NOMO-1 treated with dmso at 0.1 percent for 144 hours (cell line): Measurements from ENCODE around the gene ACSF3.
"Not testable (repeated sequence)": the region's sequence is repeated elsewhere in the genome, so short reads cannot be mapped to it uniquely, and the experiment has no call there.

Experiments used
- DNase-seq: peaks from one replicate; lab custom pipeline; 2025; ENCODE audit not compliant: unreplicated experiment; lab: John Stamatoyannopoulos, UW

The ACSF3 gene

DNA sequence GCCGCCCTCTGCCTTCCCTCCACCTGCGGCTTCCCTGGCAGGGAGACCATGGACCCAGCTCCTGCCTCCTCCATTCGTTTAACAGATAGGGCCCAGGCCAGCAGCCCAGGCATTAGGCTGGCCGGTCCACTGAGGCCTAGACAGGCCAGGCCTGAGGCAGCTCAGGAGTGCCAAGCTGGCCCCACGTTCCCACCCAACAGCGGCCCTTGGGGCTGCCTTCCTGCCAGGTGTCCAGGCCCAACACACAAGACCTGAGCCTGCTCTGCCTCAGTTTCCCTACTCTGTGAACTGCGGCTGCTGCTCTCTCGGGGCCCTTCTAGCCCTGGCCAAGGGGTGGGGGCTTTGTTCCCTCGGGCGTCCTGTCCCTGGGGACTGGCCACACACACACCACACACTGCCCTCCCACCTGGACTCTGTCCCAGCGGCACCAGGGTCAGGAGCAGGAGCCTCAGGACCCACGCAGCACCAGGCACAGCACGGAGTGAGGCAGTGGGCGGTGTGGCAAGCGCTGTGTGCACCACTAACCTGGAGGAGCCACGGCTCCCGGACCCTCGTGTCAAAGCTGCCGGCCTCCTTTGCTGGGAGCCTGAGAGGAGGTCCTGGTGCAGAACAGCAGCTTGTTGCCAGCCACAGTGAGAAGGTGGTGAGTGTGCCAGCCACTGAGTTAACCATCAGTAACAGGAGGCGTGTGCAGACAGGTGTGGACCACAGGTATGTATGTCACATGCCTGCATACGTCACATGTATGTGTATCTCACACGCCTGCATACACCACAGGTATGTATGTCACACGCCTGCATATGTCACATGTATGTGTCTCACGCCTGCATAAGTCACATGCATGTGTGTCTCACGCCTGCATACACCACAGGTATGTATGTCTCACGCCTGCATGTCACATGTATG is 63.3 kb downstream of the ACSF3 start:
- DNase-seq, result no peak

DNA sequence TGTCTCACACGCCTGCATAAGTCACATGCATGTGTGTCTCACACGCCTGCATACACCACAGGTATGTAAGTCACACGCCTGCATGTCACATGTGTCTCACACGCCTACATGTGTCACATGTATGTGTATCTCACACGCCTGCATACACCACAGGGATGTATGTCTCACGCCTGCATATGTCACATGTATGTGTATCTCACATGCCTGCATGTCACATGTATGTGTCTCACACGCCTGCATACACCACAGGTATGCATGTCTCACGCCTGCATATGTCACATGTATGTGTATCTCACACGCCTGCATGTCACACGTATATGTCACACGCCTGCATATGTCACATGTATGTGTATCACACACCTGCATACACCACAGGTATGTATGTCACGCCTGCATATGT is 64.1 kb downstream of the ACSF3 start:
- no peak for DNase-seq

DNA sequence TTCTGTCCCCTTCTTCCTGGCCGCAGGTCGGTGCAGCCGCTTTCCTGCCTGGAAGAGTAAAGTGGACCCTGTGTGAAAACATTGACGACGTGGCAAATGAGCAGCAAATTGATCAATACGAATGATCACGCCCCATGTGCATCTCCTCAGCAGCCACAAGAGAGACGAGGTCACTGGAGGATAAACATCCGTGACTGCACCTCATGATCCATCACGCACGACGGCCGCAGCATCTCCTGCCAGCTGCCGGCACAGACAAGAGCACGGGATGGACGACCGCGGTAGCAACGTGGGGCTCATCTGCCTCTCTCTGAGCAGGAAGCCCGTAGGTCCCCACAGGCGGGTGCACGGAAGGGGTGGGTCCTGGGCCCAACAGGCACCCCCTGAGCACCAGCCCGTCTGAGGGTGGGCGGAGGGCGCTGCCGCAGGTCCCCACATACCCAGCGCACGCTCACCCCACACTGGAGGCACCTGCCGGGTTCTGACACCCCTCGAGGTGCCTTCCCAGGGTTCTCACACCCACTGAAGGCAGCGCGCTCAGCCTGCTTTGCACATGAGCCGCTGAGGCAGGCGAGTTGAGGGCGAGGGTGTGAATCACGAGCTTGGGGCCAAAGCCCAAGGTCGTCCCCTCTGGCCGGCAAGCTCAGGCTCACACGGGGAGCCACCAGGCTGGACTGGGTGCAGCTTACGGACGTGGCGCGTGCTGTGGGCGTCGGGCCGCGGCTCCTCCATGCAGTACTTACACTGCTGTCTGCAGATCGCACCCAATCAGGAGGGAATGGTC is 65.6 kb downstream of the ACSF3 start:
- no peak for DNase-seq

DNA sequence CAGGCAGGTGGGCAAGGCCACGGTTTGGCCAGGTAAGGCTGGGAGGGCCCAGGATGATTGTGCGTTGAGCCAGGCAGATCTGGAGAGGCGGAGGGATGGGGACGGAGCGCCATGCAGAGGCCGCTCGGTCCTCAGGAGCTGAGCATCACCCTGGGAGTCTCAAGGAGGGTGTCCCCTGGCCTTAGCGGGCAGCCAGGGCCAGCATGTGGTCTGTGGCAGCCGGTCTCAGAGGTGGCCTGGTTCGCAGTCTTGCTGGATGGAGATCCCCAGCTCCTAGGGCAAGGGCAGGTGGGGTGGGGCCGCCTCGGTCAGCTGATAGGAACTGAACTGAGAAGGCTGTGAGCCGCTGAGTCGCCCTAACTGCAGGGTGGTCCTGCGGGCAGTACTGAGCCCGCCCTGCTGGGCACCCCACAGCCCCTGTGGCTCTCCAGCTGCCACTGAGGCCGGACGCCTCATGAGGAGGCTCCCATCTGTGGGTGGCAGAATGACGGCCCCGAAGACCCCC is 66.2 kb downstream of the ACSF3 start:
- no peak for DNase-seq

DNA sequence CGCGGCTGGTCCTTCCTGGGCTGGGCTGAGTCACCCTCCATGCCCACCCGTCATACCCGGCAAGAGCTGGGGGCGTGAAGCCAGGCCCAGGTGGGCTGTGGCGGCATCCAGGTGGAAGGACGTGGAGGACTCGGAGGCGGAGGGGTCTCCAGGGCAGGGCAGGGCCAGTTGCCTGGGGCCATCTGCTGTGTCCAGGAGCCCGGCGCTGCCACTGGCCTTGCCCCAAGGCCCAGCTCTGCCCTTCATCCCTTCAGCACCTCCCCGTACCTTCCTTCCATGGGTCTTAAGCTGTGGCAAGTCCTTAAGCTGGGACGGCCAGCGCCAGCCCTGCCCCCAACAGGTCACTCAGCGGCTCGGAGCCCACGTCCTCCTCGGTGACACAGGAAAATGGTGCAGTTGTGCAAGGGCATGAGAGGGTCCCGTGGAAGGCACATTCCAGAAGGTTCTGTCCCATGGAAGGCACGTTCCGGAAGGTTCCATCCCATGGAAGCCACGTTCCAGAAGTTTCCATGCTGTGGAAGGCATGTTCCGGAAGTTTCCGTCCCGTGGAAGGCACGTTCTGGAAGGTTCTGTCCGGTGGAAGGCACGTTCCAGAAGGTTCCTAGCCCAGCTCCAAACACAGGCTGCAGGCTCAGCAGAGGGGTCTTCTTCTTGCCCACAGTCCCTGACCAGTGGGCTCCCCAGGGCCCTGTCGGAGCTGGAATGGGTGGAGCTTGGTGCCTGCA is 67.5 kb downstream of the ACSF3 start:
- no peak for DNase-seq

DNA sequence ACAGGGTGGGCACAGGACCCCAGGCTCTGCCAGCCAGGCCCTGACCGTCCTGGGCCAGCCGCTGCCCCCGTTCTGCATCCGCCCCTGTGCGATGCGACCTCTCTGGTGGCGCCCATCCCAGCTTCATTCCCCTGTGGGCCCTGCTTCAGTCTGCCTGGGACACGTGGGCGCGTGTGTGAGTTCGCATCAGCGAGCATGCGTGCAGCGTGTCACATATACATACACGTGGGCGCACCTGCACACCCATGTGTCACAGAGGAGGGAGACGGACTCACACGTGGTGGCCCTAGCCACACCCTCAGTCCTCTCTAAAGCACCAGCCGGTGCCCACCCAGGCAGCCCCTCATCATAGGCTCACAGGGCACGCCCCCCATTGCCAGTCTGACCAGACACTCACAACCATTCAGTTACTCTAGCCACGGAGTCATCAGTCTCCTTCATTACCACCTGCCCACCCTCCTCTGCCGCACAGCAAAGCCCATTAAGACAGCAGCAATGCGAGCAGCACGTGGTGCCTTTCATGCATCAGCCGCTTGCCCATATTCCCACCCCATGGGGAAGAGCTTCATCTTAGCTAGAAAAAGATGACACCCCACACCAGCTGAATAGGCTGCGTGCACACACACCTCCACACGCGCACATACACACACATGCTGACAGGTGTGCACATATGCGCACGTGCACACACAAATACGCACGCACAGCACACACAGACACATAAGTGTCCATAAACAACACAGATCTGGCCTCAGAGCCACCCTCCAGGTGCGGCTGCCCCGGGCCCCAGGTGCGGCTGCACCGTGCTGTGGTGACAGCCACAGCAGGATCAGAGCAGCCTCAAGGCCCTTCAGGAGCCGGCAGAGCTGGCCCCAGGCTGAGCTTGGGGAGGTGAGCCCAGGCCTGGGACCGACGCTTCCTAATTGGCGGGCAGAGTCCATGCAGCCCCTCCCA is 68.4 kb downstream of the ACSF3 start:
- DNase-seq, result no peak

DNA sequence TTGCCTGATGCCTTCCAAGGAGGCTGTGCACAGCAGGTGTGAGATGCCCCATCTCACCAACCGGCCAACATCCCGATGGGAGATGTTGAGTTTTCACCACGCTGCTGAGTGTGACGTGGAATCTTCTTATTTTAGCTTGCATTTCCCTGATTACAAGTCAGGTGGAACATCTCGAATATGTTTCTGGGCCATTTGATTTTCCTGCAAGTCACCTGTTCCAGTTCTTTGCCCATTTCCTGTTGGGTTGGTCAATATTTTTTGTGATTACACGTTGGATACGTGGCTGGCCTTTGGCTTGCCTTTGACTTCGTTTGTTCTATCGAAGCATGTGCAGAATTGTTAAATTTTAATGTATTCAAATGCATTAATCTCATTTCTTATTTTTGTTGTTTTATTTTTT is 69.6 kb downstream of the ACSF3 start:
- no peak for DNase-seq

DNA sequence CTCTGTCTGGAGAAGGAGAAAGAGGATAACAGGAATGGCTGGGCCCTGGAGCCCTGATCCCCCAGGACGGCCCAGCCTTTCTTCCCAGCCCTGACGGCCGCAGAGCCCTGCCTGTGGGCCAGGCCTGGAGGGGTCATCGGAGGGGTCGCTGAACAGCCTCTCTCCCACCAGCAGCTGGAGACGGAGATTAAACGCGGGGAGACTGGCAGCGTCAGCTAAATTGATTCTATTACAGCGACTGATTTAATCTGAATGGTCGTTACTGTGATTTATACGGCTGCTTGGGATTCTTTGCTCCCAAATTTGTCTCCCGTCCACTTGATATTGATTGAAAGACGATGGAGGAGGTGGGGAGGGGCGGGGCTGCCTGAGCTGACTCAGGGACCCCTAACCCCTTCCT is 70.8 kb downstream of the ACSF3 start:
- no peak for DNase-seq

DNA sequence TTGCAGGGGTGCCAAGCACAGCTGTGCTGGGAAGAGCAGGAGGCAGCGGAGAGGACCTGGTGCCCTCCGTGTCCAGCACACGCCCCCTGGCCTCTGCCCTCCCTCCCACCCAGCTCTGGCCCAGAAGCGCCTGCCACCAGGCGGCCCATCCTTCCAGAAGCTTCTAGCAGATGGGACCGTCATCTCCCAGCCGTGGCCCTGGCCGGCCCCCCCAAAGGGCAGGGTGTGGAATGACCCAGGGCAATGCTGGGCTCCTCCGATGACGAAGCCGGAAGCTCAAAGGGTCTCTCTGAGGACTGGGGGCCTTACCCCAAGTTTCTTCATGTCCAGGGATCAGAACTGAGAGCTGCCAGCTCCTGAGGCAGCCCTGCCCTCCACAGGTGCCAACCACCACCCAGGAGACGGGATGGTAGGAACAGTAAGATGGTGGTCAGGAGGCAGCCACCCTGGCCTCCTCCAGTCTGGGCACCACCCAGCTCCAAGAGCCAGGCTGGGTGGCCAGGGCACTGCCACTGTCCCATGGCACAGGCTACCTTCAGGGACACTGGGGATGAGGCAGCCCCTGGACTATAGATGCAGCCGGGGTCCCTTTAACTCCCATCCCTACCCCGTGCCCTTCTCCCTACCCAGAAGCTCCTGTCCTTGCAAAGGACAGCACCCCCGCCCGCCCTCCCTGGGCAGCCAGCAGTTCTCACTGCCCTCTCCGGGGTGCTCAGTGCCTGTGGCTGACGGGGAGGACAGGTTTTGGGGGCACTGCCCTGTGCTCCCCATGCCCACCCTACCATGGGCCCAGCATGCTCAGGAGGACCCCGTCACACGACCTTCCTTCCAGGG is 71.4 kb downstream of the ACSF3 start:
- DNase-seq, result no peak

DNA sequence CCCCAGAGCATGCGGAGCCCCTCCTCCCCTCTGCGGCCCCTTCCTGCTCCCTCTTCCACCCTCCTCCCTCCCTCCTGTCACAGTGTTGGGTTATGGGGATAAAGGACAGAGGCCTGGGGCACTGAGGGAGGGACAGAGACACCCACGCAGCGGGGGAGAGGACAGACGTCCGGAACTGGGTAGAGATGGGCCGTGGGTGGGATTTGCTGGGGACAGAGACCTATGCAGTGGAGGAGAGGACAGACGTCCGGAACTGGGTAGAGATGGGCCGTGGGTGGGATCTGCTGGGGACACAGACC is 72.0 kb downstream of the ACSF3 start:
- DNase-seq, result not testable (repeated sequence)

DNA sequence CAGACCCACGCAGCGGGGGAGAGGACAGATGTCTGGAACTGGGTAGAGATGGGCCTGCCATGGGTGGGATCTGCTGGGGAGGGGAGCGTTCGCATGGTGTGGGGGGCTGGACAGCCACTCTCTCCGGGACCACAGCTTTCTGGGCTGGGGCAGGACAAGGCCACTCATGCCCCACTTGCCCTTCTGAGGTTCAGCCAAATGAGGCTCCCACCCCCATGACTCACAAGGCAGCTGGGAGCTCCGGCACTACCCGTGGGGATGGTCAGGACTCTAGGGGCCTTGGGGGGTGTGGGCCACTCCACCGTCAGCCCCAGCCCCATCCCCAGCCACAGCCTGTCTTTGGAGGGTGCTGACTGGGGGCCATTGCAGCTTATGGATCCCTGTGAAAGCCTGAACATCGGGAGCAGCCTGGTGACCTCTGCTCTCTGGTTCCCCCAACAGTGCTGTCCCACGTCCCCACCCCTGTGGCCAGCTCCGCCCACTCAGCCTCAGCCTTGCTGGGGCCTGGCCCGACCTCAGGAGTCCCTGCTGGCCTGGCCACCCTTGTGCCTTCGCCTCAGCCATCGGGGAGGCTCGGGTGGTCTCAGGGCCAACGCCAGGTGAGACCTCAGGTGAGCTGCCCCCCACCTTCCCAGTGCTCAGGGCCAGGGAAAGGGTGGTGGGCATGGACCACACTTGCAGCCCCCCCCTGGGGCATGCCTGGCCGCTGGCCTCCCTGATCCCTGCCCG is 73.2 kb downstream of the ACSF3 start:
- DNase-seq, result no peak

DNA sequence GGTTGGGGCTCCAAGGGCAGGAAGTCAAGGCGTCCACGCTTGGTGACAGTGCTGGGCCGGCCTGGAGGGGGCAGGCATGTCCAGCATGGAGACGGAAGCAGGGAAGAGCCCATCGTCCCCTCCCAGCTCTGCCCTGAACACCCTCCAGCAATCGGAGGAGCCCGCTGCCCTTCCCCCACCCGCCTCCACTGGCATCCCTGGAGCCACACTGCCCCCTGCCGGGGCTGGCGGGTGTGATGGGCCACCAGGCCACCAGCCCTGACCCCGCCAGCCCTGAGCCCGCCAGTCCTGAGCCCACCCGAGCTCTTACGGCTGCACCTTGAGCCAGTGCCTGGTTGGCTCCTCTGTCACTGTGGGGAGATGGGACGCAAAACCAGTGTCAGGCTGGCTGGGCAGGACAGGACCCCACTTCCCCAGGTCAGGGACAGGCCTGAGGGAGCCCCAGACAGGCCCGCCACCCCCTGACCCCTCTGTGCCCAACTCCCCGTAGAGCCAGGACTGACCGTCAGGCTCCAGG is 73.8 kb downstream of the ACSF3 start:
- DNase-seq, result peak; percentile 59

DNA sequence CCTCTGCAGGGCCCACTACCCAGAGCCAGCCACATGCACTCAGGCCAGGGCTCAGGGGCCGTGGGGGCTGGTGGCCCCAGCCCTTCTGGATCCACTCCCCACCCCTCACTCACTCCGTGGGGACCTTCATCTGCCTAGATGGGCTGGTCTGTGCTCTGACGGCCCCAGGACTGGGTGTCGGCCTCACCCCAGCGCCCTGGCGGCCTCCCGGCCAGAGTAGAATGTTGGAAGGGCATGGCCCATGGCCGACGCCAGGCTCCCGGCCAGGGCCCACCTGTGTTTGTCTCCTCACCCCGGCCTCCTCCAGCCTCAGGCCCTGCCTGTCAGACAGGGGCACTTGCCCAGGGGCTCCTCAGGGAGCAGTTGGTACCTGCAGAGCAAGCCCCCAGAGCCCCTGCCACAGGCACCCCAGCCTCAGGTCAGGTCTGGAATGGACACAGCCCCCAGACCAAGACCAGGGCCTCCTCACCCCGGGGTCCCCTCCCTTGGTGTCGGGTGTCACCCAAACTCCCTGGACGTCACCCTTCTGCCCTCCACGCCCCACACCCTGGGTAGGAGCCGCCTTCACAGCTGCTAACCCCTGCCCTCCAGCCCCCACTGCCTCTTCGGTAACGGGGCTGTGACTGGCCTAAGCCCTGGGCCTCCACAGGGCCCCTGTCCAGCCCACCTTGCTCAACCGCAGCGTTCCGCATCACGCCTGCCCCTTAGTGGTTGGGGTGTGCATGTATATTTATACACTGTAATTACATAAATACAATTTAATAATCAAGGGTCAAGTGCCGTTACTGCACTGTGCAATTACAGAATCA is 74.9 kb downstream of the ACSF3 start:
- DNase-seq, result no peak

DNA sequence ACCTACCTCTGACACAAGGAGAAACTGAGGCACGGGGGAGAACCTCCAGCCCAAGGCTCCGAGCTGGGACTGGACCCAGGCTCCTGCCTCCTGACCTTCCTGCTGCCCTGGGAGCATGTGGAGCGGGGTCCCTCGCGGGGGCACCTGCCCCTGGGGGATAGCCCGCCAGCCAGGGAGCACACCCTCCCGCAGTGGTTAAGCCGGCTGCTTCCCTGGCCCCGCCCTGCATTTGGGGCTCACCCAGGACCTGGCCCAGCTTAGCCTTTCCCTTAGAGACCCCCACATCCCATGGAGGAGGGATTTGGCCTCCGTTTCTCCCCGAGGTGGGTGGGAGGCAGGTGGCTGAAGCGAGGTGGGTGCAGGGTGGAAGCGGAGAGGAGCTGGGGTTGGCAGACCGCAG is 76.1 kb downstream of the ACSF3 start:
- no peak for DNase-seq

DNA sequence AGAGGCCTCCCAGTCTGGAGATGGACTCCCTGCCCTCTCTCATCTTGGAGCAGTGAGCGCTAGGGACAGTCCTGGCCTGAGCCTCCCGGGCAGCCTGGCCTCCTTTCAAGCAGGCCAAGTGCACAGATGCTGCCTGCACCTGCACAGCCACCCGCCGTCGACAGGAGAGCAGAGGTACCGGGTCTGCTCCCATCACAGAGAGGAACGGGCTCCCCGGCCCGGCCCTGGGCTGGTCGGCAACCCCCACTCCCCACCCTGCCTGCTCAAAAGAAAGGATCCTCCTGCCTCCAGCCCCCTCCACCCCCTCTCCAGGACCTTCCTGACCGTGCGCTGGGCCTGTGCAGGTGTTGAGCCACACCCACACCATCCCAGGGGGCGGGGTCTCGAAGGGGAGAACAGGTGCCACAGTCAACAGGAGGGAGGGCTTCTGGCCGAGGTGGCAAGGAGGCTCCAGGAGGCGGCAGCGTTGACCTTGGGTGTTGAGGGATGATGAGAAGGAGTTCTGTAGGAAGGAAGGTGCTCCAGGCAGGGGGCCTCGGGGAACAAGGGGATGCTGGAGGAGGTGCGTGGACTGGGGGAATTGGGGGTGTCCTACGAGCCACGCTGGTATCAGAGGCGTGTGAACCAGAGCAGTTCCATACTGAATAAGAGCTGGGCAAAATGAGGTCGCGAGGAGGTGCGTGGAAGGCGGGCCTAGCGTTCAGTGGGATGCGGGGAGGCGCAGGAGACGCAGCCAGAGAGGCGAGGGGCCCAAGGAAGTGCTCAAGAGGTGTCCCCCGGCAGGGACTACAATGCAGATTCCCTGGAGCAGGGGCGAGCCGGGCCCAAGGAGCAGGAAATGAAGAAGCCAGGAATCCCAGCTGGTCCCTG is 76.9 kb downstream of the ACSF3 start:
- DNase-seq, result no peak

DNA sequence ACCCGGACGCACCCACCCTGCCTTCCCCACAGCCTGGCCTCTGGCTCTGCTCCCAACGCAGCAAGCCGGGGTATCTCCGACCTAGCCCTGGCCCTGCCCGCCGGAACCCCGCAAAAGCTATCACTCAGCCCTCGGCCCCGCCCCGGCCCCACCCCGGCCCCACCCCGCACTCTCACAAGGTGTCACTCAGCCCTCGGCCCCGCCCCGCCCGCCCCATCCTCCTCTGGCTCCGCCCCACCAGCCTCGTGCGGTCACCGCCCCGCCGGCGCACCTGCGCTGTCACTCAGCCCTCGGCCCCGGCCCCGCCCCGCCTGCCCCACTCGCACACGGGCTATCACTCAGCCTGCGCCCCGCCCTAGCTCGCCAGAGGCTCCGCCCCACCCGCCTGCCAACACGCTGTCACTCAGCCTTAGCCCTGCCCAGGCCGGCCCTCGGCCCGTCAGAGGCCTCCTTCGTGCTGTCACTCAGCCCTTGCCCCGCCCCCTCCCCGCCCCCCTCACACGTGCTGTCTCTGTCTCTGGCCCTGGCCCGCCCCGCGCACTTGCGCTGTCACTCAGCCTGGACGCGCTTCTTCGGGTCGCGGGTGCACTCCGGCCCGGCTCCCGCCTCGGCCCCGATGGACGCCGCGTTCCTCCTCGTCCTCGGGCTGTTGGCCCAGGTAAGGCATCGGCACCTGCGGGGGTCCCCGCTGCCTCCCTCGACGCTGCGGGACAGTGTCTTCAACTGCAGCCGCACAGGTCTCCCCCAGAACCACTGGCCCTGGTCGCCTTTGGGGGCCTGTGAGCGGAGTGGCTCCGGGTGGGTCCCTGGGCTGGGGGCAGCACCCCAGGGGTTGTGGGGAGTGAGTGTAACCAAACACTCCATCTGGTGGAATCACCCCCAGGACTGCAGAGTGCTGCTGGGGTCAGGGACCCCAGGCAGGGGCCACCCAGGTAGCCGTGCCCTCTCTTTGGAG is 77.8 kb downstream of the ACSF3 start, which contains the start of gene CDH15:
Gene CDH15 (plus strand): TSS at position 533 of the 955 bp plus-strand sequence. CDS start 84 bp downstream, at position 617.
- DNase-seq, result peak; percentile 90
